Ectodermal cell (in vitro differentiated cells): ENCODE measurements around the gene DAP3.
"Not testable (repeated sequence)": the region's sequence is repeated elsewhere in the genome, so short reads cannot be mapped to it uniquely, and the experiment has no call there.

Experiments used
- H3K27ac ChIP-seq: 2 replicates; pipeline ENCODE4 v1.7.0; 2013; ENCODE audit warnings: mild to moderate bottlenecking, low read depth, low read length; ENCODE audit not compliant: insufficient read depth, poor library complexity, severe bottlenecking
- H3K27me3 ChIP-seq: 2 replicates; pipeline ENCODE4 v1.7.0; 2013; ENCODE audit warnings: mild to moderate bottlenecking, low read length; ENCODE audit not compliant: insufficient read depth, control insufficient read depth, poor library complexity, severe bottlenecking
- H3K36me3 ChIP-seq: one replicate; pipeline ENCODE4 v1.7.0; 2013; ENCODE audit warnings: low read length; ENCODE audit not compliant: control insufficient read depth, insufficient read depth
- H3K4me1 ChIP-seq: one replicate; pipeline ENCODE4 v1.7.0; 2013; ENCODE audit warnings: low read length; ENCODE audit not compliant: control insufficient read depth, insufficient read depth
- H3K4me3 ChIP-seq: 2 replicates; pipeline ENCODE4 v1.7.0; 2013; ENCODE audit warnings: low read depth, low read length, control low read depth; ENCODE audit not compliant: insufficient read depth
- H3K9me3 ChIP-seq: 2 replicates; pipeline ENCODE4 v1.7.0; 2013; ENCODE audit warnings: mild to moderate bottlenecking, low read length, moderate library complexity; ENCODE audit not compliant: control insufficient read depth
- WGBS, 2 experiments: methylation state at CpG; one replicate each; pipeline ENCODE4 v1.1.7; 2013; ENCODE audit warnings: missing lambda C conversion rate in 2 of 2; 5-methylcytosine and 5-hydroxymethylcytosine counted together

DAP3 gene

GRCh38 chr1:155715777-155716176 lies 26.9 kb downstream of the DAP3 start:
- H3K36me3 ChIP-seq = no peaks in the 10 kb centered on the region
- H3K27ac ChIP-seq = no peak overlapping the region
- 96 to 97% methylated on average over 5 of the region's 5 CpGs for WGBS, 2 experiments
- H3K4me3 ChIP-seq = no peak overlapping the region
- H3K27me3 ChIP-seq = no peaks in the 10 kb centered on the region
- no peaks in the 10 kb centered on the region for H3K4me1 ChIP-seq
- H3K9me3 ChIP-seq = no peaks in the 10 kb centered on the region

GRCh38 chr1:155717041-155717440 lies 28.1 kb downstream of the DAP3 start:
- H3K4me3 ChIP-seq = no peak overlapping the region
- H3K27ac ChIP-seq = no peak overlapping the region
- peaks cover 2% of the 10 kb centered on the region for H3K36me3 ChIP-seq

GRCh38 chr1:155718524-155719115 lies 29.7 kb downstream of the DAP3 start:
- H3K4me1 ChIP-seq, H3K36me3 ChIP-seq, H3K4me3 ChIP-seq, H3K27me3 ChIP-seq, H3K27ac ChIP-seq, H3K9me3 ChIP-seq: not testable (repeated sequence)
- WGBS, 2 experiments = 94 to 95% methylated on average over 6 of the region's 6 CpGs

More at GRCh38 chr1:155717041-155717440, 28.1 kb downstream of the DAP3 start:
- Histone ChIP-seq H3K9me3 (no peaks in the 10 kb centered on the region), H3K4me1 (no peaks in the 10 kb centered on the region), H3K27me3 (no peaks in the 10 kb centered on the region)
- 95 to 96% methylated on average over 7 of the region's 7 CpGs for WGBS, 2 experiments

- Histone ChIP-seq H3K4me3 (no peak overlapping the region), H3K9me3 (no peaks in the 10 kb centered on the region), H3K27ac (no peak overlapping the region), H3K36me3 (peaks cover 2% of the 10 kb centered on the region), H3K27me3 (no peaks in the 10 kb centered on the region), H3K4me1 (no peaks in the 10 kb centered on the region)
- WGBS, 2 experiments = 90 to 96% methylated on average over 4 of the region's 4 CpGs
These were observed 30.8 kb downstream of the DAP3 start for GRCh38 chr1:155719703-155720102.

GRCh38 chr1:155725142-155725541 lies 36.3 kb downstream of the DAP3 start:
- H3K4me3 ChIP-seq = no peak overlapping the region
- no peak overlapping the region for H3K27ac ChIP-seq
- no peaks in the 10 kb centered on the region for H3K9me3 ChIP-seq
- peaks cover 2% of the 10 kb centered on the region for H3K36me3 ChIP-seq
- no peaks in the 10 kb centered on the region for H3K27me3 ChIP-seq
- 92 to 94% methylated on average over 2 to 3 of the region's 3 CpGs for WGBS, 2 experiments
- H3K4me1 ChIP-seq = no peaks in the 10 kb centered on the region

- Histone ChIP-seq H3K27ac (peak overlapping the region; percentile 8), H3K36me3 (peaks cover 6% of the 10 kb centered on the region)
- WGBS, 2 experiments = 75% methylated on average over 12 of the region's 12 CpGs
These were observed 40.4 kb downstream of the DAP3 start for GRCh38 chr1:155729031-155729898.

GRCh38 chr1:155740995-155741394 lies 52.1 kb downstream of the DAP3 start:
- no peaks in the 10 kb centered on the region for H3K9me3 ChIP-seq
- H3K27me3 ChIP-seq = no peaks in the 10 kb centered on the region
- 90 to 97% methylated on average over 8 of the region's 8 CpGs for whole genome bisulfite sequencing, 2 experiments
- H3K4me1 ChIP-seq = no peaks in the 10 kb centered on the region
- peaks cover 7% of the 10 kb centered on the region for H3K36me3 ChIP-seq
- H3K4me3 ChIP-seq = no peak overlapping the region
- no peak overlapping the region for H3K27ac ChIP-seq

More at GRCh38 chr1:155729031-155729898, 40.4 kb downstream of the DAP3 start:
- Histone ChIP-seq H3K4me1 (no peaks in the 10 kb centered on the region), H3K4me3 (no peak overlapping the region), H3K9me3 (no peaks in the 10 kb centered on the region), H3K27me3 (no peaks in the 10 kb centered on the region)

- Histone ChIP-seq H3K27me3 (no peaks in the 10 kb centered on the region), H3K27ac (no peak overlapping the region), H3K4me3 (no peak overlapping the region), H3K4me1 (no peaks in the 10 kb centered on the region), H3K9me3 (no peaks in the 10 kb centered on the region), H3K36me3 (no peaks in the 10 kb centered on the region)
- WGBS, 2 experiments = 92 to 95% methylated on average over 10 of the region's 10 CpGs
These were observed 53.0 kb downstream of the DAP3 start for GRCh38 chr1:155741908-155742307.

- Histone ChIP-seq H3K4me1 (no peaks in the 10 kb centered on the region), H3K4me3 (peak overlapping the region; percentile 33), H3K36me3 (peaks cover 11% of the 10 kb centered on the region), H3K27me3 (no peaks in the 10 kb centered on the region), H3K9me3 (no peaks in the 10 kb centered on the region), H3K27ac (no peak overlapping the region)
- WGBS, 2 experiments = 89 to 96% methylated on average over 8 to 9 of the region's 9 CpGs
These were observed 55.9 kb downstream of the DAP3 start for GRCh38 chr1:155744711-155745283.
